HG02884 (cell line): ENCODE data around the gene ADAMTS10.
"Not testable (repeated sequence)": the region's sequence is repeated elsewhere in the genome, so short reads cannot be mapped to it uniquely, and the experiment has no call there.

Experiments
- ATAC-seq: cut with Tn5 transposase; IDR thresholded peaks from one replicate; pipeline ENCODE4 v1.9.1; 2021; ENCODE audit warnings: mild to moderate bottlenecking, moderate library complexity; ENCODE audit not compliant: unreplicated experiment

Gene ADAMTS10

DNA sequence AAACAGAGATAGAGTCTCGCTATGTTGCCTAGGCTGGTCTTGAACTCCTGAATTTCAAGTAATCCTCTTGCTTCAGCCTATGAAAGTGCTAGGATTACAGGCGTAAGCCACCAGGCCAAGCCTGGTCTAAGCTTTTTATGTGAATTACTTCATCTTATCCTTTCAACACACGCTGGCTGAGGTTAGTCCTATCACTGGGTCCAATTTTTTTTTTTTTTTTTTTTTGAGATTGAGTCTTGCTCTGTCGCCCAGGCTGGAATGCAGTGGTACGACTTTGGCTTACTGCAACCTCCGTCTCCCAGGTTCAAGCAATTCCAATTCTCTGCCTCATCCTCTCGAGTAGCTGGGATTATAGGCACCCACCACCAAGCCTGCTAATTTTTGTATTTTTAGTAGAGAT lies 43.7 kb downstream of the ADAMTS10 start:
- no peak for ATAC-seq

DNA sequence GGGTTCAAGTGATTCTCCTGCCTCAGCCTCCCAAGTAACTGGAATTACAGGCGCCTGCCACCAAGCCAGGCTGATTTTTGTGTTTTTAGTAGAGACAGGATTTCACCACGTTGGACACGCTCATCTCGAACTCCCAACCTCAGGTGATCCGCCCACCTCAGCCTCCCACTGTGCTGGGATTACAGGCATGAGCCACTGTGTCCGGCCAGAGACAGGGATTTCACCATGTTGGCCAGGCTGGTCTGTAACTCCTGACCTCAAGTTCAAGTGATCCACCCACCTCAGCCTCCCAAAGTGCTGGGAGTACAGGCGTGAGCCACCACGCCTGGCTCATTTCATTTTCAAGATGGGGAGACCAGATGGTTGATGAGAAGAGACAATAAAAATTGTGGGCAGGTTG lies 45.6 kb downstream of the ADAMTS10 start:
- ATAC-seq, result not testable (repeated sequence)

DNA sequence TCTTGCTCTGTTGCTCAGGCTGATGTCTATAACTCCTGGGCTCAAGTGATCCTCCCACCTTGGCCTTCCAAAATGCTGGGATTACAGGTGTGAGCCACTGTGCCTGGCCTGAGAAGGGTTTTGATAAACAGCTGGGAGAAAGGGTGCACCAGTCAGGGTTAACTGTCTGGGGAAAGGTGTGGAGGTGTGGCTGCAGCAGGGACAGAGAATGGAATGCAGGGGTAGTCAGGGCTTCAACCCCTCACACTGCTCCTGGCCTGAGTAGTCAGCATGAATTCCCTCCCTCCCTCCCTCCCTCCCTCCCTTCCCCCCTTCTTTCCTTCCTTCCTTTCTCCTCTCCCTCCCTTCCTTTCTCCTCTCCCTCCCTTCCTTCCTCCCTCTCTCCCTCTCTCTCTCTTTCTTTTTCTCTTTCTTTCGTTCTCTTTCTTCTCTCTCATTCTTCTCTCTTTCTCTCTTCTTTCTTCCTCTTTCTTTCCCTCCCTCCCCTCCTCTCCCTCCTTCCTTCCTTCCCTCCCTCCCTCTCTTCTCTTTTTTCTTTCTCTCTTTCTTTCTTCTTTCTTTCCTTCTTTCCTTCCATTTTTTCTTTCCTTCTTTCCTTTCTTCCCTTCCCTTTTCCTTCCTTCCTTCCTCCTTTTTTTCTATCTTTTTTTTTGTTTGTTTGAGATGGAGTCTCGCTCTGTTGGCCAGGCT lies 49.3 kb downstream of the ADAMTS10 start:
- ATAC-seq, result no peak

DNA sequence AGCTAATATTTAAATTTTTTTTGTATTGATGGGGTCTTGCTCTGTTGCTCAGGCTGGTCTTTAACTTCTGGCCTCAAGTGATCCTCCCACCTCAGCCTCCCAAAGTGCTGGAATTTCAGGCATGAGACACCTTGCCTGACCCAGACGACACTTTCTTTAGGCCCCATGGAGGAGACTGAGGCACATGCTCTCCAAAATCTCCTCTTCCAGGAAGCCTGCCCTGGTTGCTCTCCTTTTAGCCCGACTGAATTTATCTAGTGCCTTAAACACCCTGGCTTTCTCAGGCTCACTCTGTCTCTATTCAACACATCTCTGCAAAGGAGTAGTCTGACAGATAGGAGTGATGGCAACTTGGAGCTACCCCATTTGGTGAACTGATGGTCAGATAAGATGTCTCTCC lies 52.2 kb downstream of the ADAMTS10 start:
- ATAC-seq, result no peak

DNA sequence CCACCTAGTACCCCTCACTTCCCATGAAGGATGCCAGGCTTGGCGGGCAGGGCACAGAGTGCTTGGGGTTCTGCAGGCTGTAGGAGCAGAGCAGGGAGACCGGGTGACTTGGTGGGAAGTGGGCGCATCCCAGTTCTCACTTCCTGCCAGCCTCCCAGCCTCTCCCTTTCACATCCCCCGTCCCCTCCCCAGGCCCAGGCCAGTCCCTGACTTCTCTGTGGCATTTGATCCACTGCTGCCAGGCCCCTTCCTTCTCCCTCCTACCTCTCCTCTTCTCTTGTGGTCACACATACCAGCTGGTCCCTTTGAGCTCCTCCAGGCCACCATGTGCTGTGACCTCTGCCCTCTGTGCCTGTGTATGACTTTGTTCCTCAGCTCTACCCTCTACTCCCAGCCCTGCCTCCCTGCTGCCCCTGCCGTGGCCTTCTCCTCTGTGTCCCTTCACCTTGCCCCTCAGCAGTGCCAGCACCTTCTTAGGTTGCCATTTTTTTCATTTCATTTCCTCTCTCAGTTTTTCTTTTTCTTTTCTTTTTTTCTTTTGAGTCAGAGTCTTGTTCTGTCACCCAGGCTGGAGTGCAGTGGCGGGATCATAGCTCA lies 52.8 kb downstream of the ADAMTS10 start:
- ATAC-seq, result no peak

DNA sequence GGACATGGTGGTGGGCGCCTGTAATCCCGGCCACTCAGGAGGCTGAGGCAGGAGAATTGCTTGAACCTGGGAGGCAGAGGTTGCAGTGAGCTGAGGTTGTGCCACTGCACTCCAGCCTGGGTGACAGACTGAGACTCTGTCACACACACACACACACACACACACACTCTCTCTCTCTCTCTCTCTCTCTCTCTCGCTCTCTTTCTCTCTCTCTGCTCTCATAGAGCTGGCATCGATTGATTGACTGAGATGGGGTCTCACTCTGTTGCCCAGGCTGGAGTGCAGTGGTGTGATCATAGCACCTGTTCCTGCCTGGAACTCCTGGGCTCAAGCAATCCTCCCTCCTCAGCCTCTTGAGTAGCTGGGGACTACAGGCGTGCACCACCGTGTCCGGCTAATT lies 56.8 kb downstream of the ADAMTS10 start:
- ATAC-seq, result not testable (repeated sequence)

DNA sequence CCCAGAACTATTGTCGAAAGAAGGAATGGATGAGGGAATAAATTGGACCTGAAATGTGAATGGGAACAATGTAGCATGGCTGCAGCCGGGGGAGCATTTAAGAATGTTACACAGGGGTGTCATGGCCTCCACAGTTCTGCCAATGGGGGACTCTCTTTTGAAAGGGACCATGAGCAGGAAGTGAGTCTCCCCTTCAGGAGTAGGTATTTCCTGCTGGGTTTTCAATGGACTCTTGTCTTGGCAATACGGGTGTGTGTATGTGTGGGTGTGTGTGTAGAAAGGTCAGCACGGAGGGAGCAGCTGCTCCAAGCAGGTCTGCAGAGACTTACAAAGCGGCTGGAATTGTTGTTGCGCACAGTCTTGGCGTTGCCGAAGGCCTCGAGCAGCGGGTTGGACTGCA lies 57.7 kb downstream of the ADAMTS10 start:
- no peak for ATAC-seq

DNA sequence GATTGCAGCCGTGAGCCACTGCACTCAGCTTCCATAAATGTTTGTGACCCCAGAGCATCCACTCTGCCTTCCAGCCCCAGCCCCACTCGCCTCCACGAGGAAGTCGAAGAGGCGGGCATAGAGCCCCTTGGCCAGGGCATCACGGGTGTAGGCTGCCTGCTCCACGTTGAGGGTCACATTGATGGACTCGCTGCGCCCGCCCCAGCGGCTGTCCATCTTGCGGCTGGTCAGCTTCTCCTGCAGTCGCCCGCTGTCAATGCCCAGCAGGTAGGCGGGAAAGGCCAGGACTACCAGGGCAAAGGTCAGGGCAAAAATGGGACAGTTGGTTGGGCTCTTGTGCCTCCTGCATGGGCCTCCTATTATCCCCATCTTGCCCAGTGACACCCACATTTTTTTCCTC lies 60.4 kb downstream of the ADAMTS10 start:
- ATAC-seq, result no peak

DNA sequence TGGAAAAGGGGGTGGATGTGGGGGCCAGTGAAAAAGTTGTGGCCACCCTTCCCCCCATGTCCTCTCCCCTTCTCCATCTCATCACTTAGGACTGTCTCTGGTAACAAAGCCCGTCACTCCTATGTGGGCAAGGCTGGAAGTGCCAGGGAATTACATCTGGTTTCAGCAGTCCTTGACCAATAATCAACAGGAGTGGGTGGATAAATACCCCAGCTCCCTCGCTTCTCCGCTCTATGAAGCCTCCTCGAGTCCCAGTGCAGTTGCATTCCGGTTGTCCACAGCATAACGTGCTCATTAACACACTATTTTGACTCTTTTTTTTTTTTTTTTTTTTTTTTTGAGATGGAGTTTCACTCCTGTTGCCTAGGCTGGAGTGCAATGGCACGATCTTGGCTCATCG lies 64.8 kb downstream of the ADAMTS10 start:
- ATAC-seq, result no peak

DNA sequence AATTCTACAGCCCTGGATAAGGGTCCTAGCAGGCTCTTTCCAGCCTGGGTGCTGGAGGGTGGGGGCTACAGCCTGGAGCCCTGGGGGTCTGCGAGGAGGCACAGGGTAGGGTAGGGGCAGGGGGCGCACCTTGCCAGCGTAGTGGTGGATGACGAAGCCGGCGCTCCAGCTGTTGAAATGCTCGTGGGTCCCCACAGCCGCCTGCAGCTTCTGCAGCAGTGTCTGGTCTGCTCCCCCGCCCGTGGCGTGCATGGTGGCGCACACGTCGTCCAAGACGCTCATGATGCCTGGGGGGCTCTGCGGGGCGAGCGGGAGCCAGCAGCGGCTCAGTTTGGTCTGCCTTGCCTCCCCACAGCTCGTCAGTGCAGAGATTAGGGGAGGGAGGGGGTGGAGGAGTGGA lies 66.3 kb downstream of the ADAMTS10 start:
- no peak for ATAC-seq

DNA sequence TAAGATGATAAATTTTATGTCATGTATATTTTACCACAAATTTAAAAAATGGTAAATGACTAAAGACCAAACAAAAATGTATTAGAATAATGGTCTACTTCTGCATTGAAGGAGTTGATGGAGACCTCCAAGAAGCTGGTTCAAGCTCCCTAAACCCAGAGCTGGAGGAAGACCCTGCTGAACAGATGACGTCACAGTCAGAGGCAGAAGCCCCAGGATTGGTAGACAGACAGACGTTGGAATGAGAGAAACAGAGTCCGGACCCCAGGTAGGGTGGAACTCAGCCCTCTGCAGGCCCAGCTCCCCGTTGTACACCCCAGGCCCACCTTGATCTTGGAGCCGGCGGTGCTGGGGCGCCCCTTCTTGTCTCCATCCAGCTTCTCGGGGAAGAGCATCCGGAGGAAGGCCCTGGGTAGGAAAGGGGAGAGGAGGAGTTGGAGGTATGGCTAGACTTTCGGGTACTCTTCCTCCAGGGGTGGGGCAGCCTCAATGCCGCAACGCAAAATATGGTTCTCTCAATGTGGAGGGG lies 70.8 kb downstream of the ADAMTS10 start:
- no peak for ATAC-seq

DNA sequence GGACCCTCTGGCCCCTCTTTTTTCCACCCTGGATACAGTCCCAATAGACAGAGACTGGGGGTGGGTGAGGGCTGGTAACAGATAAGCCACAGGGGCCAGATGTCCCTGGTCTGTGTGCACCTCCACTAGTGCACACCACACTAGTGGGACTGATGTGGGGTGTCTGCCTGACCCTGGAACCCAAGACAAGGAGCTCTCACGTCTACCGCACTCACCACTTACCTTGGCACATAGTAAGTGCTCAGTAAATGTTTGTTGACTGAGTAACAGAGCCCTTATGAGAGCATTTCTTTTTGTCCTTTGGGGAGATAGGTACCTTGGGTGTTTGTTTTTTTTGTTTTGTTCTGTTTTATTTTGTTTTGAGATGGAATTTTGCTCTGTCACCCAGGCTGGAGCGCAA lies 73.4 kb downstream of the ADAMTS10 start:
- ATAC-seq, result no peak

DNA sequence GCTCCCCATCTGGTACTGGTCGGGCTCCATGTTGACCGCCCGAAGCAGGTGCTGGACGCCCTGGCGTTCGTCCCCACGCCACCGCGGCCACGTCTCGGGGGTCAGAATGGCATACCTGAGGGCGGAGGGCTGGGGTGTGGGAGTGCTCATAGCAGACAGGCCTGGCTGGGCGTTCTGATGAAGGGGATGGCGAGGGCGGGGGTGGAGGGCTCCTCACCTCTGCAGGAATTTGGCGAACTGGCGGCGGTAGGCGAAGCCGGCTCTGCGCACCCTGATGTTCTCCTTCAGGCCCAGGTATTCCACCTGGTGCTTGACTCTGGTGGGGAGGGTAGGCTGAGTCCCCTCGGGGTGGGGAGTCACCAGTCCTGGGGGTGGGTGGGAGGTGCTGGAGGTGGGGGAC lies 74.2 kb downstream of the ADAMTS10 start:
- ATAC-seq, result no peak

DNA sequence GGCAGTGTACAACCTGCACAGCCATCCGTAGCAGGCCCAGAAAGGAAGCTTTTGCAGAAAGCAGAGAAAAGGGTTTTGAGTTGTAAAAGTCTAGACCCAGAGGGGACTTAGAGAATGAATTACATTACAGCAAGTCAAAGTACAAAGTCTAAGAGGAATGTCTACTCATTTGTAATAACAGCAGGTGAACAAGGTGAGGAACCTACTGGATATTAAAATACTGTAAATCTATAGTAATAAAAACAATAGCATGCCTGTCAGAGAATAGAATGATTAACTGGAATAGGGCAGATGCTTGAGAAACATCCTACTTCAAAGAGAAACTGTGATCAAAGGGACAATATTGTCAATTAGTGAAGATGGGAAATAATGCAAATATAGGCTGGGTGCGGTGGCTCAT lies 78.3 kb downstream of the ADAMTS10 start:
- no peak for ATAC-seq

DNA sequence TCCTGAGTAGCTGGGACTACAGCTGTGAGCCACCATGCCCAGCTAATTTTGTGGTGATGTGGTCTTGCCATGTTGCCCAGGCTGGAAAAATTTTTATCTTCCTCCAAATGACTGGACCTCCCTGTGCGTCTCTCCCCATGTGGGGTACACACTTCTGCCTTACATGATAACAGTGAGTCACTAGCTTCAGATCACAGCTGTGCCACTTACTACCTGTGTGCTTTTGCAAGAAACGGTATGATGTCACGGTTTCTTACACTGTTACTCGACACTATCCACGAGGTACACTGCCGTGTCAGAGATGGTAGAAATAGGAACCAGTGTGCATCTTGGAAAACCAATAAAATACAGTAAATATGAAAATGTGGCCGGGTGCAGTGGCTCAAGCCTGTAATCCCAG lies 79.0 kb downstream of the ADAMTS10 start:
- no peak for ATAC-seq
